ENCODE data around the gene BSPRY. TPM values are rescaled to one million over a fixed set of nuclear protein-coding genes. Genes with fewer than 3 reads are reported as not detected.

Gene BSPRY
- total and polyA plus RNA-seq, 2 of the 13 experiments (the other 11 are each of a cell fraction or from before 2014, with no cell fraction given): 0.09 to 0.26 TPM

DNA sequence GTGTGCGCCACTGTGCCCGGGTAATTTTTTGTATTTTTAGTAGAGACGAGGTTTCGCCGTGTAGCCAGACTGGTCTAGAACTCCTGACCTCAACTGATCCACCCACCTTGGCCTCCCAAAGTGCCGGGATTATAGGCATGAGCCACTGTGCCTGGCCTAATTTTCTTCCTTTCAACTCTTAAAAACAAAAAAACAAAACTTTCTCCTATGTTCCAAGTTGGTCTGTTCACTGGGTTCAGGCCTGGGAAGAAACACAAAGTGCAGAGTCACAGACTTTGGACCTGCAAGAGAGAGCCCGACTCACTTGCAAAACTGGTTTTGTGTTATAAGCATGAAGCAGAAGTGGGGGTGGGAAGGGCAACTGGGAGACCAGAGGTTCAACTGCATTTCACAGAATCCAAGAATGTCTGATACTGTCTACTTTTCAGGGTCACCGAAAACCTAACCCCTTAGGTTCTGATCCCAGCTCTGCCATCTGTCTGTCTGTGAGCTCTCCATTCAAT is 32.6 kb downstream of the BSPRY start (continued):
- TF ChIP-seq, protein P1, sequence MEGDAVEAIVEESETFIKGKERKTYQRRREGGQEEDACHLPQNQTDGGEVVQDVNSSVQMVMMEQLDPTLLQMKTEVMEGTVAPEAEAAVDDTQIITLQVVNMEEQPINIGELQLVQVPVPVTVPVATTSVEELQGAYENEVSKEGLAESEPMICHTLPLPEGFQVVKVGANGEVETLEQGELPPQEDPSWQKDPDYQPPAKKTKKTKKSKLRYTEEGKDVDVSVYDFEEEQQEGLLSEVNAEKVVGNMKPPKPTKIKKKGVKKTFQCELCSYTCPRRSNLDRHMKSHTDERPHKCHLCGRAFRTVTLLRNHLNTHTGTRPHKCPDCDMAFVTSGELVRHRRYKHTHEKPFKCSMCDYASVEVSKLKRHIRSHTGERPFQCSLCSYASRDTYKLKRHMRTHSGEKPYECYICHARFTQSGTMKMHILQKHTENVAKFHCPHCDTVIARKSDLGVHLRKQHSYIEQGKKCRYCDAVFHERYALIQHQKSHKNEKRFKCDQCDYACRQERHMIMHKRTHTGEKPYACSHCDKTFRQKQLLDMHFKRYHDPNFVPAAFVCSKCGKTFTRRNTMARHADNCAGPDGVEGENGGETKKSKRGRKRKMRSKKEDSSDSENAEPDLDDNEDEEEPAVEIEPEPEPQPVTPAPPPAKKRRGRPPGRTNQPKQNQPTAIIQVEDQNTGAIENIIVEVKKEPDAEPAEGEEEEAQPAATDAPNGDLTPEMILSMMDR (CRISPR knock-in tag; IDR thresholded peaks at IDR 0.05): no peak
- TF ChIP-seq HMG20B (CRISPR knock-in tag; conservative IDR thresholded peaks at IDR 0.05): no peak
- TF ChIP-seq ZBTB20 (CRISPR knock-in tag; IDR thresholded peaks at IDR 0.05; ENCODE audit: borderline replicate concordance, low read depth): 0 out of 2 replicates have a peak, but pooled peaks have one; percentile 14
- TF ChIP-seq, protein P2, sequence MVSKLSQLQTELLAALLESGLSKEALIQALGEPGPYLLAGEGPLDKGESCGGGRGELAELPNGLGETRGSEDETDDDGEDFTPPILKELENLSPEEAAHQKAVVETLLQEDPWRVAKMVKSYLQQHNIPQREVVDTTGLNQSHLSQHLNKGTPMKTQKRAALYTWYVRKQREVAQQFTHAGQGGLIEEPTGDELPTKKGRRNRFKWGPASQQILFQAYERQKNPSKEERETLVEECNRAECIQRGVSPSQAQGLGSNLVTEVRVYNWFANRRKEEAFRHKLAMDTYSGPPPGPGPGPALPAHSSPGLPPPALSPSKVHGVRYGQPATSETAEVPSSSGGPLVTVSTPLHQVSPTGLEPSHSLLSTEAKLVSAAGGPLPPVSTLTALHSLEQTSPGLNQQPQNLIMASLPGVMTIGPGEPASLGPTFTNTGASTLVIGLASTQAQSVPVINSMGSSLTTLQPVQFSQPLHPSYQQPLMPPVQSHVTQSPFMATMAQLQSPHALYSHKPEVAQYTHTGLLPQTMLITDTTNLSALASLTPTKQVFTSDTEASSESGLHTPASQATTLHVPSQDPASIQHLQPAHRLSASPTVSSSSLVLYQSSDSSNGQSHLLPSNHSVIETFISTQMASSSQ (IDR thresholded peaks at IDR 0.05; ENCODE audit: low read depth): peak; percentile 62
- TF ChIP-seq, protein P2 (CRISPR knock-in tag; IDR thresholded peaks at IDR 0.05; ENCODE audit: borderline replicate concordance): no peak
- TF ChIP-seq, protein P3, sequence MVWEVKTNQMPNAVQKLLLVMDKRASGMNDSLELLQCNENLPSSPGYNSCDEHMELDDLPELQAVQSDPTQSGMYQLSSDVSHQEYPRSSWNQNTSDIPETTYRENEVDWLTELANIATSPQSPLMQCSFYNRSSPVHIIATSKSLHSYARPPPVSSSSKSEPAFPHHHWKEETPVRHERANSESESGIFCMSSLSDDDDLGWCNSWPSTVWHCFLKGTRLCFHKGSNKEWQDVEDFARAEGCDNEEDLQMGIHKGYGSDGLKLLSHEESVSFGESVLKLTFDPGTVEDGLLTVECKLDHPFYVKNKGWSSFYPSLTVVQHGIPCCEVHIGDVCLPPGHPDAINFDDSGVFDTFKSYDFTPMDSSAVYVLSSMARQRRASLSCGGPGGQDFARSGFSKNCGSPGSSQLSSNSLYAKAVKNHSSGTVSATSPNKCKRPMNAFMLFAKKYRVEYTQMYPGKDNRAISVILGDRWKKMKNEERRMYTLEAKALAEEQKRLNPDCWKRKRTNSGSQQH (CRISPR knock-in tag; IDR thresholded peaks at IDR 0.05; ENCODE audit: low read depth): no peak
- TF ChIP-seq, protein P4, sequence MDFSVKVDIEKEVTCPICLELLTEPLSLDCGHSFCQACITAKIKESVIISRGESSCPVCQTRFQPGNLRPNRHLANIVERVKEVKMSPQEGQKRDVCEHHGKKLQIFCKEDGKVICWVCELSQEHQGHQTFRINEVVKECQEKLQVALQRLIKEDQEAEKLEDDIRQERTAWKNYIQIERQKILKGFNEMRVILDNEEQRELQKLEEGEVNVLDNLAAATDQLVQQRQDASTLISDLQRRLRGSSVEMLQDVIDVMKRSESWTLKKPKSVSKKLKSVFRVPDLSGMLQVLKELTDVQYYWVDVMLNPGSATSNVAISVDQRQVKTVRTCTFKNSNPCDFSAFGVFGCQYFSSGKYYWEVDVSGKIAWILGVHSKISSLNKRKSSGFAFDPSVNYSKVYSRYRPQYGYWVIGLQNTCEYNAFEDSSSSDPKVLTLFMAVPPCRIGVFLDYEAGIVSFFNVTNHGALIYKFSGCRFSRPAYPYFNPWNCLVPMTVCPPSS (IDR thresholded peaks at IDR 0.05): no peak
- no peak for TF ChIP-seq KMT2A (CRISPR knock-in tag; IDR thresholded peaks at IDR 0.05)
- TF ChIP-seq GATAD1 (CRISPR knock-in tag; IDR thresholded peaks at IDR 0.05): 0 out of 2 replicates have a peak, but pooled peaks have one; percentile 41
- TF ChIP-seq ELF1 (CRISPR knock-in tag; IDR thresholded peaks at IDR 0.05): 0 out of 2 replicates have a peak, but pooled peaks have one; percentile 15
- no peak for TF ChIP-seq ZNF570 (CRISPR knock-in tag; IDR thresholded peaks at IDR 0.05; ENCODE audit: borderline replicate concordance)
- TF ChIP-seq, protein P5, sequence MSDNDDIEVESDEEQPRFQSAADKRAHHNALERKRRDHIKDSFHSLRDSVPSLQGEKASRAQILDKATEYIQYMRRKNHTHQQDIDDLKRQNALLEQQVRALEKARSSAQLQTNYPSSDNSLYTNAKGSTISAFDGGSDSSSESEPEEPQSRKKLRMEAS (IDR thresholded peaks at IDR 0.05): no peak
- no peak for TF ChIP-seq MATR3 (CRISPR knock-in tag; IDR thresholded peaks at IDR 0.05)
- TF ChIP-seq JUND (CRISPR knock-in tag; IDR thresholded peaks at IDR 0.05): no peak
- no peak for TF ChIP-seq CAMTA2 (CRISPR knock-in tag; IDR thresholded peaks at IDR 0.05; ENCODE audit: borderline replicate concordance)
- TF ChIP-seq ZNF660 (CRISPR knock-in tag; IDR thresholded peaks at IDR 0.05; ENCODE audit: borderline replicate concordance, low read depth): no peak
- TF ChIP-seq, protein P6, sequence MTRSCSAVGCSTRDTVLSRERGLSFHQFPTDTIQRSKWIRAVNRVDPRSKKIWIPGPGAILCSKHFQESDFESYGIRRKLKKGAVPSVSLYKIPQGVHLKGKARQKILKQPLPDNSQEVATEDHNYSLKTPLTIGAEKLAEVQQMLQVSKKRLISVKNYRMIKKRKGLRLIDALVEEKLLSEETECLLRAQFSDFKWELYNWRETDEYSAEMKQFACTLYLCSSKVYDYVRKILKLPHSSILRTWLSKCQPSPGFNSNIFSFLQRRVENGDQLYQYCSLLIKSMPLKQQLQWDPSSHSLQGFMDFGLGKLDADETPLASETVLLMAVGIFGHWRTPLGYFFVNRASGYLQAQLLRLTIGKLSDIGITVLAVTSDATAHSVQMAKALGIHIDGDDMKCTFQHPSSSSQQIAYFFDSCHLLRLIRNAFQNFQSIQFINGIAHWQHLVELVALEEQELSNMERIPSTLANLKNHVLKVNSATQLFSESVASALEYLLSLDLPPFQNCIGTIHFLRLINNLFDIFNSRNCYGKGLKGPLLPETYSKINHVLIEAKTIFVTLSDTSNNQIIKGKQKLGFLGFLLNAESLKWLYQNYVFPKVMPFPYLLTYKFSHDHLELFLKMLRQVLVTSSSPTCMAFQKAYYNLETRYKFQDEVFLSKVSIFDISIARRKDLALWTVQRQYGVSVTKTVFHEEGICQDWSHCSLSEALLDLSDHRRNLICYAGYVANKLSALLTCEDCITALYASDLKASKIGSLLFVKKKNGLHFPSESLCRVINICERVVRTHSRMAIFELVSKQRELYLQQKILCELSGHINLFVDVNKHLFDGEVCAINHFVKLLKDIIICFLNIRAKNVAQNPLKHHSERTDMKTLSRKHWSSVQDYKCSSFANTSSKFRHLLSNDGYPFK (CRISPR knock-in tag; IDR thresholded peaks at IDR 0.05; ENCODE audit: borderline replicate concordance): no peak
